Colonic mucosa (tissue), 4 donors: ENCODE results near the gene ATXN1. TPM values are rescaled to one million over a fixed set of nuclear protein-coding genes. Genes with fewer than 3 reads are reported as not detected.

Experiments
- DNase-seq: peaks from one replicate; pipeline ENCODE4 v3.0.0-alpha.2; 2020
- H3K27ac ChIP-seq: fragments of 200-600 bp; one replicate; pipeline ENCODE4 v1.8.0; 2021
- H3K27me3 ChIP-seq: fragments of 200-600 bp; one replicate; pipeline ENCODE4 v1.8.0; 2021
- H3K36me3 ChIP-seq: fragments of 200-600 bp; one replicate; pipeline ENCODE4 v1.8.0; 2021
- H3K4me1 ChIP-seq: fragments of 200-600 bp; one replicate; pipeline ENCODE4 v1.8.0; 2021; ENCODE audit warnings: mild to moderate bottlenecking
- H3K4me3 ChIP-seq: fragments of 200-600 bp; one replicate; pipeline ENCODE4 v1.8.0; 2021
- H3K9ac ChIP-seq, 2 donors: one replicate each; pipeline ENCODE4 v1.7.0; 2013; ENCODE audit warnings: control low read depth in 2 of 2, low read depth in 2 of 2, low read length in 2 of 2
- H3K9me3 ChIP-seq: fragments of 200-600 bp; one replicate; pipeline ENCODE4 v1.8.0; 2021
- intact Hi-C: fragments of 100-400 bp; cut with DNase I; formaldehyde crosslinking; loops from one replicate; pipeline ENCODE4 v1.14.1; 2022
- total RNA-seq, 2 donors: library from RNA; stranded (reverse); fragmentation: NEBNext Ultra II Directional in 1 of 2; extraction: Animal tissue kit (Norgen Biotek cat#: 25700) in 1 of 2; gene quantifications; one replicate each; pipeline ENCODE4 v1.2.1, GENCODE V29; 2021
- TF ChIP-seq, protein P1 (sequence below): fragments of 200-600 bp; IDR thresholded peaks from one replicate; pipeline ENCODE4 v1.8.0; 2022; ENCODE audit warnings: antibody characterized with exemption, mild to moderate bottlenecking
- donor health status: healthy.
- donor health status: DM: no; HTN: no; CAD: no.
- donor health status: DM: no; HTN: no; CAD: no.

The ATXN1 gene
- total RNA-seq, 2 donors from 2014 or later = 24.5 to 41.9 TPM

DNA sequence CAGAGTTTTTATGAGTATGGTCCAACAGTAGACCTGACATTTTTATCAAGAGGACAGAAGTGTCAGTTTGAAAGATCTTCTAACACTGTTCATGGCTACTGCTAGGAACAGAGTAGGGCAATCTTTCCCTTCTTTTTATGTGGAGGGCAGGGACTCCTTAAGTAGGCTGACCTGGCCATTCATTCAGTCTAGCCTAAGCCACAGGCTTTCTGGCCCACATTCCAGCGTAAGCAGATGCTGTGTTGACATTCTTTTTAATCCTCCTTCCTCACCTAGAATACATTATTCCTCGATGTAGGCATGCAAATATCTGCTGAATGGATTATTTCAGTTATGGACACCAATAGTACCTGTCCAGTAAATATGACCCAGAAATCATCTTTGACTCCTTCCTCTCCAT is 188.3 kb downstream of the ATXN1 start:
- TF ChIP-seq, protein P1, sequence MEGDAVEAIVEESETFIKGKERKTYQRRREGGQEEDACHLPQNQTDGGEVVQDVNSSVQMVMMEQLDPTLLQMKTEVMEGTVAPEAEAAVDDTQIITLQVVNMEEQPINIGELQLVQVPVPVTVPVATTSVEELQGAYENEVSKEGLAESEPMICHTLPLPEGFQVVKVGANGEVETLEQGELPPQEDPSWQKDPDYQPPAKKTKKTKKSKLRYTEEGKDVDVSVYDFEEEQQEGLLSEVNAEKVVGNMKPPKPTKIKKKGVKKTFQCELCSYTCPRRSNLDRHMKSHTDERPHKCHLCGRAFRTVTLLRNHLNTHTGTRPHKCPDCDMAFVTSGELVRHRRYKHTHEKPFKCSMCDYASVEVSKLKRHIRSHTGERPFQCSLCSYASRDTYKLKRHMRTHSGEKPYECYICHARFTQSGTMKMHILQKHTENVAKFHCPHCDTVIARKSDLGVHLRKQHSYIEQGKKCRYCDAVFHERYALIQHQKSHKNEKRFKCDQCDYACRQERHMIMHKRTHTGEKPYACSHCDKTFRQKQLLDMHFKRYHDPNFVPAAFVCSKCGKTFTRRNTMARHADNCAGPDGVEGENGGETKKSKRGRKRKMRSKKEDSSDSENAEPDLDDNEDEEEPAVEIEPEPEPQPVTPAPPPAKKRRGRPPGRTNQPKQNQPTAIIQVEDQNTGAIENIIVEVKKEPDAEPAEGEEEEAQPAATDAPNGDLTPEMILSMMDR = no peak
- H3K9ac ChIP-seq = no peak overlapping the region
- H3K4me3 ChIP-seq = no peak overlapping the region
- H3K27me3 ChIP-seq = no peaks in the 10 kb centered on the region
- H3K27ac ChIP-seq = no peak overlapping the region
- intact Hi-C loops = no loop called here
- no peaks in the 10 kb centered on the region for H3K4me1 ChIP-seq
- no peaks in the 10 kb centered on the region for H3K9me3 ChIP-seq
- no peaks in the 10 kb centered on the region for H3K36me3 ChIP-seq
- DNase-seq = no peak

DNA sequence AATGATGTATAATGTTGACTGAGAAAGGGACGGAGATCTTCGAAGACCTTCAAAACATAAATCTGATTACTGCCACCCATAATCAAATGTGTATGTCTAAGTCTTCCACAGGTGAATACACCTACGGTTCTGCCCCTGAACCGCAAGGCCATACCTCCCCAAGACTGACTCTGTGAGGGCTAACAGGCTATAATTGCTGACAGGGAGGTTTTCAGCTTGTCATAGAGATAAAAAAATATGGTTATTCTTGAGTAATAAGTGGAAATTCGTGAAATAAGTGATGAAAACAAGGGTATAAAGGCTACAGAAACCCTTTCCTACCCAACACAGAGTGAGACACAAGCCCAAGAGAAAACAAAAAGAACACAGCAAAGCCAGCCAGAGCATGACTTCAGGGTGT is 188.9 kb downstream of the ATXN1 start:
- no peaks in the 10 kb centered on the region for H3K36me3 ChIP-seq
- TF ChIP-seq, protein P1 = no peak
- intact Hi-C loops = no loop called here
- no peak for DNase-seq
- no peaks in the 10 kb centered on the region for H3K9me3 ChIP-seq
- no peak overlapping the region for H3K4me3 ChIP-seq
- H3K4me1 ChIP-seq = no peaks in the 10 kb centered on the region
- no peaks in the 10 kb centered on the region for H3K27me3 ChIP-seq
- H3K9ac ChIP-seq = no peak overlapping the region
- no peak overlapping the region for H3K27ac ChIP-seq

DNA sequence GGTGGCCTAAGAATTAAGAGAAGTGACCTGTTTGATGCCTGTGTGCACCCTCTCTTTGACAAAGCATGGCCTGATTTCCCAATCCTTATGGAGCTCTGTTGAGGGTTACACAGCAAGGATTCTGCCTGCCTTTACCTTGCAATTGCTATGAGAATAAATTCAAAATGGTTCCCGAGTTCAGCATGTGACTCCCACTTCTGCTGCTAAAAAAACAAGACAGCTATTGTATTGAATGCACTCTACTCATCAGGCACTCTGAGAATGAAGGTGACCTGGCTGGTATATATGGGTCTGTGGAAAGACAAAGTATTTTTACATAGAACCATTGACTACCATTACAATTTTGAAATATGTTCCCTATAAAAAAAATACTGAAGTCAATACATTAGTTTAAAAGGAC is 190.3 kb downstream of the ATXN1 start:
- Histone ChIP-seq H3K27me3 (no peaks in the 10 kb centered on the region), H3K4me3 (no peak overlapping the region), H3K27ac (no peak overlapping the region), H3K36me3 (no peaks in the 10 kb centered on the region), H3K9me3 (no peaks in the 10 kb centered on the region), H3K9ac (no peak overlapping the region), H3K4me1 (no peaks in the 10 kb centered on the region)
- TF ChIP-seq, protein P1 = no peak
- DNase-seq = no peak
- intact Hi-C loops = no loop called here

- no peak overlapping the region for H3K9ac ChIP-seq
- H3K36me3 ChIP-seq = no peaks in the 10 kb centered on the region
- TF ChIP-seq, protein P1 = no peak
- no peaks in the 10 kb centered on the region for H3K9me3 ChIP-seq
- intact Hi-C loops = no loop called here
- DNase-seq = no peak
- H3K4me3 ChIP-seq = no peak overlapping the region
- no peaks in the 10 kb centered on the region for H3K27me3 ChIP-seq
- H3K4me1 ChIP-seq = no peaks in the 10 kb centered on the region
- no peak overlapping the region for H3K27ac ChIP-seq
Measured at GRCh38 chr6:16570221-16570553, 191.1 kb downstream of the ATXN1 start.

DNA sequence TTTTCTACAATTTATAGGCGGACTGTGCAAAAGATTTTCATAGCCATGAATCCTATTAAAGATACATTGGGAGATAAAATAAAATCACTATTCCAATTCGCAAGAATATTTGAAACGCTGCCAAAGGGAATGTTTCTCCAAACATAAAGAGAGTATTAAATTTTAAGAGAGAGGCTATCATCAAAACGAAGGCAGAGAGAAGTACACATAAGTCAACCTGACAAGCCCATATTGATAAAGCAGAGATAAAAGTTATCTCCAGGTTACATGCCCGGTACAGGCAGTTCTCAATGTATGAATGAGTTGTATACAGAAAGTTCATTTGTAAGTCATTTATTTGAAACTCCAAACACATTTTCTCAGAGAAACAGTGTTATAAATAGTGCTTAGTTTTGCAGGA is 193.1 kb downstream of the ATXN1 start:
- no peaks in the 10 kb centered on the region for H3K9me3 ChIP-seq
- H3K36me3 ChIP-seq = no peaks in the 10 kb centered on the region
- H3K4me3 ChIP-seq = no peak overlapping the region
- intact Hi-C loops = no loop called here
- TF ChIP-seq, protein P1 = no peak
- no peak for DNase-seq
- no peak overlapping the region for H3K27ac ChIP-seq
- no peak overlapping the region for H3K9ac ChIP-seq
- H3K27me3 ChIP-seq = no peaks in the 10 kb centered on the region
- peaks cover 3% of the 10 kb centered on the region for H3K4me1 ChIP-seq

DNA sequence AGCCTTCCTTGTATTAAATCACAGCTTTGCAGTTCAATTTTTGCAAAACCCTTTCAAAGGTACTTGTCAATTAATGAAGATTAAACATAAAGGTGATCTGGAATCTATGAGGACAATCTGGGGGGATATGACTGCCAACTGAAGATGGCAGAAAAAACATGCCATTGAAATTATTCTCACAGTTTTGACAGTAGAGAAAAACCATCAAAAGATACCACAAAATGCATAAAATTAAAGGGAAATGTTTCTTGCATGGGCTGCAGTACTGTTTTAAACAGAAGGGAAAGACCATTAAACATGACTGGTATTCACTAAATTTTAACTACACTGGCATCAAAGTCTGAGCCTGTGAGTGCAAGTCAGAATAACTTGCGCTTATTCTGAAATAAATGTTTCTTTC is 194.2 kb downstream of the ATXN1 start:
- no peak overlapping the region for H3K27ac ChIP-seq
- H3K9ac ChIP-seq = no peak overlapping the region
- intact Hi-C loops = no loop called here
- no peak overlapping the region for H3K4me3 ChIP-seq
- TF ChIP-seq, protein P1 = no peak
- no peak for DNase-seq
- H3K36me3 ChIP-seq = no peaks in the 10 kb centered on the region
- H3K4me1 ChIP-seq = peaks cover 3% of the 10 kb centered on the region
- H3K9me3 ChIP-seq = no peaks in the 10 kb centered on the region
- no peaks in the 10 kb centered on the region for H3K27me3 ChIP-seq
